Fibroblast of pulmonary artery (primary cell): ENCODE data around the gene MPHOSPH10.

Experiments used
- DNase-seq: peaks from one replicate; pipeline ENCODE4 v3.0.0-alpha.2; 2010; ENCODE audit warnings: low read depth
- H3K4me3 ChIP-seq: replicated peaks from 2 replicates; pipeline ENCODE4 v1.5.1; 2011; ENCODE audit warnings: low read depth, mild to moderate bottlenecking, control low read depth, low read length, moderate library complexity
- TF ChIP-seq, protein P1 (sequence below): IDR thresholded peaks from 2 replicates; pipeline ENCODE4 v1.5.1; 2011; ENCODE audit warnings: mild to moderate bottlenecking, control low read depth, low read length, inconsistent platforms; ENCODE audit errors: missing control alignments

The MPHOSPH10 gene

DNA sequence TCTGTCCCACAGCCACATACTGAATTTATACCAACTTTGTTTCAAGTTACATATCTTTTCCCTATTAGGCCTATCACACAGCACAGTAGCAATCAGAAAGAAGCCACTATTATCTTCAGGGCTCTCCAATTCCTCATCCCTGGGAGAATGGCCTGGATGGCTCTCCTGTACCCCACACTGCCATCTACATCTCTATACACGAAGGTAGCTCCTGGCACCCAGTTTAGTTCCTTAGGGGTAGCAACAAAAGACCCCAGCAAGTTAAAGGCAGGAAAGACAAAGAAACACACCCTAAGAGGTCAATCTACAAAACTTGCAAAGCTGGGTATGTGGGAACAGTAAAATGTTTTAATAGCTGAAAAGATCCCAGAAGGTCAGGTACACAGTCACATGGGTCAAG is 56.5 kb downstream of the MPHOSPH10 start:
- DNase-seq: no peak
- no peak overlapping the region for H3K4me3 ChIP-seq
- TF ChIP-seq, protein P1, sequence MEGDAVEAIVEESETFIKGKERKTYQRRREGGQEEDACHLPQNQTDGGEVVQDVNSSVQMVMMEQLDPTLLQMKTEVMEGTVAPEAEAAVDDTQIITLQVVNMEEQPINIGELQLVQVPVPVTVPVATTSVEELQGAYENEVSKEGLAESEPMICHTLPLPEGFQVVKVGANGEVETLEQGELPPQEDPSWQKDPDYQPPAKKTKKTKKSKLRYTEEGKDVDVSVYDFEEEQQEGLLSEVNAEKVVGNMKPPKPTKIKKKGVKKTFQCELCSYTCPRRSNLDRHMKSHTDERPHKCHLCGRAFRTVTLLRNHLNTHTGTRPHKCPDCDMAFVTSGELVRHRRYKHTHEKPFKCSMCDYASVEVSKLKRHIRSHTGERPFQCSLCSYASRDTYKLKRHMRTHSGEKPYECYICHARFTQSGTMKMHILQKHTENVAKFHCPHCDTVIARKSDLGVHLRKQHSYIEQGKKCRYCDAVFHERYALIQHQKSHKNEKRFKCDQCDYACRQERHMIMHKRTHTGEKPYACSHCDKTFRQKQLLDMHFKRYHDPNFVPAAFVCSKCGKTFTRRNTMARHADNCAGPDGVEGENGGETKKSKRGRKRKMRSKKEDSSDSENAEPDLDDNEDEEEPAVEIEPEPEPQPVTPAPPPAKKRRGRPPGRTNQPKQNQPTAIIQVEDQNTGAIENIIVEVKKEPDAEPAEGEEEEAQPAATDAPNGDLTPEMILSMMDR: no peak

DNA sequence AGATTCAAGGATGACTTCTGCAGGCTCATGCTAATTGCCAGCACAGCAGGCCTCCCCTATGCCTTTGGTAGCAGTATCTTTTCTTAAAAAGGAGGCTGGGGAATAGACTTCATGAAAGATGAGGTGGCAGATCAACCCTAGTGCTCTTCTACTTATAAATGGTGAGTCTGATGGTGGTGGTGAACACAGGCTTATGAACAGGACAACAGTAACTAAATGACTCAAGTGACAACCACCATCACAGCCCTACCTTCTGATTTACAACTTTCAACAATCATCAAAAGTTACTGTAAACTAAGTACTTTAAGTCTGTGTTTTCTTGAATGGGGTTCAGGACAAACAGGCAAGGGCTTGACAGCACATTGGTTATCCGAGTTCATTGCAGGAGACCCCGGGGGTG is 57.2 kb downstream of the MPHOSPH10 start:
- TF ChIP-seq, protein P1: no peak

DNA sequence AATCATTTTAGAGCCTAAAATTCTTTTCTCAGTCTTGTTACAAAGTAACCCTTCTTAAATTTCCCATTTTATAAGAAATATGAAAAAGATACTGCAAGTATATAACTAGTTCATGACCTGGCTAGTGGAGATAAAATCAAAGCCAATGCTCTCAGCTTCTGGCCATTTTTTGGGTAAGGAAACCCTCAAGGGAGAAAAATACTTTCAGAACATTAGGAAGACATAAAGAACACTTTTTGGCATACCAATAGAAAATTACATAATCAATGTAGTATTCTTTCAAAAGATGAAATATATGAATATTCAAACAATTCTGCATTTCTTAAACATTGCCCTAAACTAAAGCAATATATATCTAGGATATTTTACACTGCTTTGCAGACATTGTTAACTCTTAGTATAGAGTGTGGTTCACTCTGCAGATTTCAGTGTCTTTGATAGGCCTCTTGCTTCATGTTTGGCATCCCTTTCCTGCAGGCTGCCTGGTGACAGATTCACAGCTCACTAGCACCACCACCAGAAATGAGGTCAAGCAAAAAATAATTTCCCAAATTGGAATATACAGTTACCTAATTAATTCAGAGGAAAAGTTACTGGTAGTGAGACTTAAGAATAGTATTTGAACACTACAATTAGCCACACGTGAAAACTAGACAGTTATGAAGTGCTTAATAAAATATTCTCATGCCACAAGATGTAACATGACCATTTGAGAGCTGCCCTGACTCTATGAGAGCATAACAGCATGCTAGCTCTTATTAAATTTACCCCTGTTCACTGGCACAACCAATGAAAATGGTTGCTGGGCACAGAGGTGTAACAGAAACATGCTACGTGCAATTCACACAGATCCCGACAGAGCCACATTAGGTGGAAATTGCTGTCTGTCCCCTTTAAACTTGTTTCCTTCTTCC is 60.5 kb downstream of the MPHOSPH10 start:
- TF ChIP-seq, protein P1: peak; percentile 38
- DNase-seq: peak; percentile 36
- H3K4me3 ChIP-seq: no peak overlapping the region

More for the DNA sequence above, 57.2 kb downstream of the MPHOSPH10 start:
- DNase-seq: no peak
- no peak overlapping the region for H3K4me3 ChIP-seq

DNA sequence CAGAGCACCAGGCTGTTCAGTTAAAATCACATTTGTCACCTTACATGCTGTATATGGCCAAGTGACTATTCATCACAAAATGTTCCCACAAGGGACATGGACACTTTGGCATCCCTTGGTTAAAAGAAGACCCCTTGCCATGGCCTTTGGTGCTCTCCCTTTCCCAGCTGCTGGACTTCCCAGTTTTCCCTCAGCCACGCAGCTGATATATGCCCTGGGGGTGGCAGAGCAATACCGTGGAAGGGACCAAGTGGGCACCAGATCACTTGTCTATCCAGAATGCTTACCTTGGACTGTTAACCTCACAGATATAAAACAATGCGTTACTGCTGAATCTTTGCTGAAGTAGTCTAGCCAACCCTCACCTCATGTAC is 61.1 kb downstream of the MPHOSPH10 start:
- no peak overlapping the region for H3K4me3 ChIP-seq
- TF ChIP-seq, protein P1: no peak
- no peak for DNase-seq
